ENCODE results near the gene CACNG4.

DNA sequence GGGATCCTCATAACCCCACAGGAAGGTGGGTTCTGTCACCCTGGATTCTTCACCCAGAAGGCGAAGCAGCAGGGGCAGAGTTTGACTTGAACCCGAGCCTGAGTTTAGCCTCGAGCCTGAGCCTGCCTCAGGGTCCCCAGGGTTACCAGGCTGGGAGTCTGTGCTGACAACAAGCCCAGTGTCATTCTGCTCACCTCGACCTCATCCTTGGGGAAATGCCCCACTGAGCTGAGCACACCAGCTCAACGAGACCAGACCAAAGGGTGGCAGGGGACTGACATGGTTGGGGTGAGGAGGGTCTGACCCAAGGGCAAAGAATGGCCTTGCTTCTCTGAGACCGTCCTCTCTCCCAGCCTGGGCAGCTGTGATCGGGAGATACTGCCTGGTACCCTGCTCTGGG lies 20.2 kb downstream of the CACNG4 start:
- TF ChIP-seq RAD21 (conservative IDR thresholded peaks at IDR 0.05 in 1 of 2, IDR thresholded peaks at IDR 0.05 in 1 of 2): no peak
- no peak for TF ChIP-seq SMC3 (IDR thresholded peaks at IDR 0.05)
- TF ChIP-seq CTCF (IDR thresholded peaks at IDR 0.05): no peak
- TF ChIP-seq RCOR1 (IDR thresholded peaks at IDR 0.05; ENCODE audit: low read depth, low read length): no peak
- TF ChIP-seq POLR2AphosphoS2 (conservative IDR thresholded peaks at IDR 0.05; ENCODE audit: low read length): no peak
- TF ChIP-seq CBX8 (IDR thresholded peaks at IDR 0.05): no peak

All from A549 (cell line).